ENCODE measurements around the gene TTC21A. TPM values are rescaled to one million over a fixed set of nuclear protein-coding genes. Genes with fewer than 3 reads are reported as not detected.

TTC21A gene
- total RNA-seq, 2 donors from 2014 or later: 6.7 to 46.5 TPM

- Histone ChIP-seq H3K4me3 (no peak overlapping the region), H3K27ac (peak overlapping the region in 1 of 4 donors; percentile 73), H3K27me3 (no peaks in the 10 kb centered on the region), H3K36me3 (replicated peaks in 1 of 2; ENCODE audit: insufficient read depth in 1 of 2, low read depth in 2 of 2) (no peaks in the 10 kb centered on the region), H3K4me1 (peaks cover 42% of the 10 kb centered on the region), H3K9me3 (no peaks in the 10 kb centered on the region)
- intact Hi-C loops (cut with DNase I): no loop called here
- no peak for DNase-seq
- WGBS, 2 donors: 36 to 41% methylated on average over 1 of the region's 1 CpG
- no peak for ATAC-seq
- no peak for TF ChIP-seq POLR2A (IDR thresholded peaks at IDR 0.05)
- TF ChIP-seq, protein P1, sequence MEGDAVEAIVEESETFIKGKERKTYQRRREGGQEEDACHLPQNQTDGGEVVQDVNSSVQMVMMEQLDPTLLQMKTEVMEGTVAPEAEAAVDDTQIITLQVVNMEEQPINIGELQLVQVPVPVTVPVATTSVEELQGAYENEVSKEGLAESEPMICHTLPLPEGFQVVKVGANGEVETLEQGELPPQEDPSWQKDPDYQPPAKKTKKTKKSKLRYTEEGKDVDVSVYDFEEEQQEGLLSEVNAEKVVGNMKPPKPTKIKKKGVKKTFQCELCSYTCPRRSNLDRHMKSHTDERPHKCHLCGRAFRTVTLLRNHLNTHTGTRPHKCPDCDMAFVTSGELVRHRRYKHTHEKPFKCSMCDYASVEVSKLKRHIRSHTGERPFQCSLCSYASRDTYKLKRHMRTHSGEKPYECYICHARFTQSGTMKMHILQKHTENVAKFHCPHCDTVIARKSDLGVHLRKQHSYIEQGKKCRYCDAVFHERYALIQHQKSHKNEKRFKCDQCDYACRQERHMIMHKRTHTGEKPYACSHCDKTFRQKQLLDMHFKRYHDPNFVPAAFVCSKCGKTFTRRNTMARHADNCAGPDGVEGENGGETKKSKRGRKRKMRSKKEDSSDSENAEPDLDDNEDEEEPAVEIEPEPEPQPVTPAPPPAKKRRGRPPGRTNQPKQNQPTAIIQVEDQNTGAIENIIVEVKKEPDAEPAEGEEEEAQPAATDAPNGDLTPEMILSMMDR (IDR thresholded peaks at IDR 0.05): no peak
Observed at GRCh38 chr3:39127908-39128304, 20.4 kb downstream of the TTC21A start.

GRCh38 chr3:39128951-39129350 lies 21.5 kb downstream of the TTC21A start:
- no peak for TF ChIP-seq POLR2A (IDR thresholded peaks at IDR 0.05)
- TF ChIP-seq, protein P1 (IDR thresholded peaks at IDR 0.05): no peak
- no peaks in the 10 kb centered on the region for H3K9me3 ChIP-seq
- ATAC-seq: no peak
- intact Hi-C loops (cut with DNase I): no loop called here
- peak in 1 of 4 donors; percentile 1 for DNase-seq
- H3K27me3 ChIP-seq: no peaks in the 10 kb centered on the region
- H3K36me3 ChIP-seq (replicated peaks in 1 of 2; ENCODE audit: insufficient read depth in 1 of 2, low read depth in 2 of 2): no peaks in the 10 kb centered on the region
- H3K4me1 ChIP-seq: peaks cover 42% of the 10 kb centered on the region
- H3K27ac ChIP-seq: no peak overlapping the region
- no peak overlapping the region for H3K4me3 ChIP-seq
- 88 to 92% methylated on average over 5 to 7 of the region's 7 CpGs for WGBS, 2 donors

- 88 to 93% methylated on average over 6 of the region's 6 CpGs for WGBS, 2 donors
- peaks cover 41% of the 10 kb centered on the region for H3K4me1 ChIP-seq
- TF ChIP-seq POLR2A (IDR thresholded peaks at IDR 0.05): no peak
- TF ChIP-seq, protein P1 (IDR thresholded peaks at IDR 0.05): no peak
- H3K27me3 ChIP-seq: no peaks in the 10 kb centered on the region
- H3K36me3 ChIP-seq (replicated peaks in 1 of 2; ENCODE audit: insufficient read depth in 1 of 2, low read depth in 2 of 2): no peaks in the 10 kb centered on the region
- DNase-seq (peak in 1 of 4 donors; percentile 1), ATAC-seq (no peak)
- H3K9me3 ChIP-seq: no peaks in the 10 kb centered on the region
- intact Hi-C loops (cut with DNase I): no loop called here
- H3K27ac ChIP-seq: peak overlapping the region in 3 of 4 donors; percentile 9 to 27 (median 12)
- no peak overlapping the region for H3K4me3 ChIP-seq
Observed at GRCh38 chr3:39130026-39130425, 22.5 kb downstream of the TTC21A start.

GRCh38 chr3:39130693-39131265 lies 23.3 kb downstream of the TTC21A start:
- TF ChIP-seq, protein P1 (IDR thresholded peaks at IDR 0.05): no peak
- no peak for TF ChIP-seq POLR2A (IDR thresholded peaks at IDR 0.05)
- DNase-seq: peak in 1 of 4 donors; percentile 4
- Histone ChIP-seq H3K4me1 (peaks cover 40% of the 10 kb centered on the region), H3K27ac (peak overlapping the region in 3 of 4 donors; percentile 9 to 27 (median 12)), H3K4me3 (no peak overlapping the region), H3K27me3 (no peaks in the 10 kb centered on the region), H3K36me3 (replicated peaks in 1 of 2; ENCODE audit: insufficient read depth in 1 of 2, low read depth in 2 of 2) (no peaks in the 10 kb centered on the region), H3K9me3 (no peaks in the 10 kb centered on the region)
- intact Hi-C loops (cut with DNase I): no loop called here
- WGBS, 2 donors: 66 to 86% methylated on average over 3 of the region's 3 CpGs
- no peak for ATAC-seq
